Measurements from ENCODE around the gene CKB.

DNA sequence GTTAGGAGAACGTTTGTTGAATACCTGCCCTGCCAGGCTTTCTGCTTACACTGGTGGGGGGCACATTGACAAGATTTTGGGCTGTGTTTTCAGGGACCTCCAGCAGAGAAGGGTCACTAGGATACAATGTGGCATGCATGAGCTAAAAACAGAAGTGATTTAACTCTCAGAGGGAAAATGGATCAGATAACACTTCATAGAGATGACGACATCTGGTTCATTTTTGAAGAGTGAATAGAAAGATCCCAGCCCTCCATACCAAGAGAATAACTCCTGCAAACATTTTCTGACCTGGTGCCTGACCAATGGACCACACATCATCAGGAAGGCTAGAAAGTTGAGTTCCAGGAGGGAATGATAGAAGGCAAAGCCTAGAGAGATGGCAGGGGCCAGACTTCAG is 33.7 kb downstream of the CKB start:
- TF ChIP-seq, protein P1, sequence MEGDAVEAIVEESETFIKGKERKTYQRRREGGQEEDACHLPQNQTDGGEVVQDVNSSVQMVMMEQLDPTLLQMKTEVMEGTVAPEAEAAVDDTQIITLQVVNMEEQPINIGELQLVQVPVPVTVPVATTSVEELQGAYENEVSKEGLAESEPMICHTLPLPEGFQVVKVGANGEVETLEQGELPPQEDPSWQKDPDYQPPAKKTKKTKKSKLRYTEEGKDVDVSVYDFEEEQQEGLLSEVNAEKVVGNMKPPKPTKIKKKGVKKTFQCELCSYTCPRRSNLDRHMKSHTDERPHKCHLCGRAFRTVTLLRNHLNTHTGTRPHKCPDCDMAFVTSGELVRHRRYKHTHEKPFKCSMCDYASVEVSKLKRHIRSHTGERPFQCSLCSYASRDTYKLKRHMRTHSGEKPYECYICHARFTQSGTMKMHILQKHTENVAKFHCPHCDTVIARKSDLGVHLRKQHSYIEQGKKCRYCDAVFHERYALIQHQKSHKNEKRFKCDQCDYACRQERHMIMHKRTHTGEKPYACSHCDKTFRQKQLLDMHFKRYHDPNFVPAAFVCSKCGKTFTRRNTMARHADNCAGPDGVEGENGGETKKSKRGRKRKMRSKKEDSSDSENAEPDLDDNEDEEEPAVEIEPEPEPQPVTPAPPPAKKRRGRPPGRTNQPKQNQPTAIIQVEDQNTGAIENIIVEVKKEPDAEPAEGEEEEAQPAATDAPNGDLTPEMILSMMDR (IDR thresholded peaks at IDR 0.05; ENCODE audit: low read length): no peak
- no peak for TF ChIP-seq EZH2 (optimal IDR thresholded peaks at IDR 0.05; ENCODE audit: low read depth, low read length)

Measured in MM.1S (cell line).